Brain microvascular endothelial cell (primary cell): ENCODE measurements around the gene ECHS1.
A peak's percentile ranks its signal among the peaks of the same experiment; 100 is the strongest.

Experiments
- DNase-seq: peaks from one replicate; pipeline ENCODE4 v3.0.0-alpha.2; 2020
- H3K27ac ChIP-seq: fragments of 250-450 bp; sonication (Bioruptor Pico); 2 replicates; pipeline ENCODE4 v1.5.1; 2020; ENCODE audit warnings: mild to moderate bottlenecking, moderate library complexity
- H3K27me3 ChIP-seq: fragments of 250-450 bp; sonication (Bioruptor Pico); replicated peaks from 2 replicates; pipeline ENCODE4 v1.5.1; 2020; ENCODE audit warnings: mild to moderate bottlenecking
- H3K36me3 ChIP-seq: fragments of 250-450 bp; sonication (Bioruptor Pico); replicated peaks from 2 replicates; pipeline ENCODE4 v1.5.1; 2020; ENCODE audit warnings: mild to moderate bottlenecking
- H3K4me3 ChIP-seq: 2 replicates; pipeline ENCODE4 v1.5.1; 2011; ENCODE audit warnings: low read depth, mild to moderate bottlenecking, control low read depth, low read length, moderate library complexity
- in situ Hi-C: cut with HindIII; loops from 2 replicates; pipeline ENCODE4 v1.10.0; 2017; ENCODE audit warnings: low sequenced_read_pairs, low pct_ligation_motif_present
- TF ChIP-seq, protein P1 (sequence below): IDR thresholded peaks from 2 replicates; pipeline ENCODE4 v1.5.1; 2011; ENCODE audit warnings: low read depth, mild to moderate bottlenecking, moderate library complexity, low read length, control low read depth, inconsistent platforms; ENCODE audit errors: missing control alignments

Gene ECHS1

DNA sequence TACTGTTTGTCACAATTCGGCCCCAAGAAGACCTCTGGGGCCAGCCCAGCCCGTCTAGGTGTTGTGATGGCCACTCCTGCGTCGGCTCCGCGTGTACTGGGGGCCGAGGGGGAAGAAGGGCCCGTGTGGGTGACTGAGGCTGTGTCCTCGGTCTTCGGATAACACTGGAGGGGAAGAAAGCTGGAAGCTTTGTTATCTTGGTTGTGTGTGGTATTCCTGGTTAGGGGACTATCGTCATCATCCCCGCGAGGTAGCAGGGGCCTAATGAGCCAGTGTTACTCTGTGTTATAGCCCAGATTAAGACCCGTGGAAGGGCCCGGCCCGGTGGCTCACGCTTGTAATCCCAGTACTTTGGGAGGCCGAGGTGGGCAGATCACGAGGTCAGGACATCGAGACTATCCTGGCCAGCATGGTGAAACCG lies 21.7 kb upstream of the ECHS1 start:
- no peaks in the 10 kb centered on the region for H3K27me3 ChIP-seq
- H3K4me3 ChIP-seq: peak overlapping the region; percentile 87
- TF ChIP-seq, protein P1, sequence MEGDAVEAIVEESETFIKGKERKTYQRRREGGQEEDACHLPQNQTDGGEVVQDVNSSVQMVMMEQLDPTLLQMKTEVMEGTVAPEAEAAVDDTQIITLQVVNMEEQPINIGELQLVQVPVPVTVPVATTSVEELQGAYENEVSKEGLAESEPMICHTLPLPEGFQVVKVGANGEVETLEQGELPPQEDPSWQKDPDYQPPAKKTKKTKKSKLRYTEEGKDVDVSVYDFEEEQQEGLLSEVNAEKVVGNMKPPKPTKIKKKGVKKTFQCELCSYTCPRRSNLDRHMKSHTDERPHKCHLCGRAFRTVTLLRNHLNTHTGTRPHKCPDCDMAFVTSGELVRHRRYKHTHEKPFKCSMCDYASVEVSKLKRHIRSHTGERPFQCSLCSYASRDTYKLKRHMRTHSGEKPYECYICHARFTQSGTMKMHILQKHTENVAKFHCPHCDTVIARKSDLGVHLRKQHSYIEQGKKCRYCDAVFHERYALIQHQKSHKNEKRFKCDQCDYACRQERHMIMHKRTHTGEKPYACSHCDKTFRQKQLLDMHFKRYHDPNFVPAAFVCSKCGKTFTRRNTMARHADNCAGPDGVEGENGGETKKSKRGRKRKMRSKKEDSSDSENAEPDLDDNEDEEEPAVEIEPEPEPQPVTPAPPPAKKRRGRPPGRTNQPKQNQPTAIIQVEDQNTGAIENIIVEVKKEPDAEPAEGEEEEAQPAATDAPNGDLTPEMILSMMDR: no peak
- DNase-seq: no peak
- H3K27ac ChIP-seq: peak overlapping the region; percentile 36
- in situ Hi-C loops: no loop called here
- peaks cover 26% of the 10 kb centered on the region for H3K36me3 ChIP-seq

DNA sequence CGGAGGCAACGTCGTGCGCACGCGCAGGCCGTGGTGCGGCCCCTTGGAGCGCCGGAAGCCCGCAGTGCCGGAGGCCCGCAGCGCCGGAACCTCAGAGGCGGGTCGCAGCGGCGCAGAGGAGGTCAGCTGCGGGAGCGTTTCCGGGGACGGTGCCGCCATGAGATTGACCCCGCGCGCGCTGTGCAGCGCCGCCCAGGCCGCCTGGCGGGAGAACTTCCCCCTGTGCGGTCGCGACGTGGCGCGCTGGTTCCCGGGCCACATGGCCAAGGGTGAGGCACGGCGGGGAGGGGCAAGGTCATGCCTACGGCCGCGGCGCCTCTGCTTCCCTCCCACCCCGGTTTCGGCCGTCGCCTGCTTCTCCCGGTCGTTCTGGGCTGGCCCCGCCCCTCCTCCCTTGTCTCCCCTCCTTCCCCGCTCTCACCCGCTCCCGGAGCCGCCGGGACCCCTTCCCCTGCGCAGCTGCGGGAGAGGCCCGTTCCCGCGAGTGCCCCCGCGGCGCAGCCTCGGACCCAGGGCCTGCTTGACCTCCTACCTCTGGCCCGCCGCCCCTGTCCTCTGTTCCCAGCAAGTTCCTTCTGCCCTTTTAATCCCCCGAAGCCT lies 21.0 kb upstream of the ECHS1 start, which contains the start of gene MTG1:
MTG1 (plus strand) TSS at position 94 of the 600 bp plus-strand sequence; CDS start at position 158, 64 bp downstream.
- DNase-seq: peak; percentile 80
- peak within 1 kb of the TSS; percentile 36 for H3K27ac ChIP-seq
- TF ChIP-seq, protein P1: peak; percentile 4
- H3K4me3 ChIP-seq: peak within 1 kb of the TSS; percentile 87
- peaks cover 19% of the 10 kb centered on the region for H3K36me3 ChIP-seq
- in situ Hi-C loops: no loop called here
- no peaks in the 10 kb centered on the region for H3K27me3 ChIP-seq

DNA sequence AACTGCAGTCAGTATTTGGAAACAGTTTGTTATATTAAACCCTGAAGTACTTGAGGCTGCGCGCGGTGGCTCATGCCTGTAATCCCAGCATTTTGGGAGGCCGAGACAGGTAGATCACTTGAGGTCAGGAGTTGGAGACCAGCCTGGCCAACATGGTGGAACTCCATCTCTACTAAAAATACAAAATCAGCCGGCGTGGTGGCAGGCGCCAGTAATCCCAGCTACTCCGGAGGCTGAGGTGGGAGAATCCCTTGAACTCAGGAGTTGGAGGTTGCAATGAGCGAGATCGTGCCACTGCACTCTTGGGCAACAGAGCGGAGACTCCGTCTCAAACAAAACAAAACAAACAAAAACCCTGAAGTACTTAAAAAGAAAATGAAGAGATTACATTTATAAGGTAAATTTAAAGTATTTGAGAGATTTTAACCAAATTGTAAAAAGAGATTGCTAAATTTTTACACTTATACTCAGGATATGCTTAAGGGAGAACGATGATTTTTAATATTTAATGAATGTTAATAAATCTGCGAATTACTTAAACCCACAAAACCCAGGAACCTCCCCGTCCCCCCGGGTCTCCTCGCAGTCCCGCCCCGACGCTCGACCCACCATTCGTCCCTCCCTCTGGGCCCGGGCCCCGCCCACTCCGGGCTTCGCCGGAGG lies 20.4 kb upstream of the ECHS1 start:
- no peak for DNase-seq
- Histone ChIP-seq H3K36me3 (peaks cover 13% of the 10 kb centered on the region), H3K27me3 (no peaks in the 10 kb centered on the region), H3K4me3 (peak overlapping the region; percentile 87), H3K27ac (no peak overlapping the region)
- TF ChIP-seq, protein P1: no peak
- in situ Hi-C loops: no loop called here

DNA sequence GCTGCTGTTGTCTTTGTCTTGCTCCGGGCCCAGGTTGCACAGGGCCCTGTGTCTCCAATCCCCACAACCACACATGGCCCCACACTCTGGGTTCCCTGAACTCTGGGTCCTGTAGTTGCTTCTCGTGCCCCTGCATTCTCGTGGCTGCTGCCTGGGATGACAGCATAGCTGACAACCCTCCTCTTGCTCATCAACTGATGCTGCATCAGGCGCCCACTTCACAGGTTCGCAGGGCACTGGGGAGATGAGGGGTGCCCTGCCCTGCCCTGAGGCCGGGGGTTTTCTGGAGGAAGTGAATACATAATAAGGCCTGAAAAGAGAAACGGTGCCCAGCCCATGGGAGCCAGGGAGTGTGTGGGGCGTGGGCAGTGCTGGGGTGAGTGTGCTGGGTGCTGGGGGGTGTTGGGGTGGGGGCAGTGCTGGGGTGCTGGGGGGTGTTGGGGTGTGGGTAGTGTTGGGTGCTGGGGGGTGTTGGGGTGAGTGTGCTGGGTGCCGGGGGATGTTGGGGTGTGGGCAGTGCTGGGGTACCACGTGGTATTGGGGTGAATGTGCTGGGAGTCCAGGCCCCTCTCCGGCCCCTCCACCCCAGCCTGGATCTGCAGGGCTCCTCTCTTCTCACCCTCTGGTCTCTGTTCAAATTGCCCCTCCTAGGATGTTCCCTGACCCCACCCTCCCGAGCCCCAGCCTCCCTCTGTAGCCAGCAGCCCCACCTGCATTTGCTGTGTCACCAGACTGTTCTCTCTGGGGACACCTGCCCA lies 18.8 kb upstream of the ECHS1 start:
- TF ChIP-seq, protein P1: no peak
- DNase-seq: no peak
- no peak overlapping the region for H3K4me3 ChIP-seq

DNA sequence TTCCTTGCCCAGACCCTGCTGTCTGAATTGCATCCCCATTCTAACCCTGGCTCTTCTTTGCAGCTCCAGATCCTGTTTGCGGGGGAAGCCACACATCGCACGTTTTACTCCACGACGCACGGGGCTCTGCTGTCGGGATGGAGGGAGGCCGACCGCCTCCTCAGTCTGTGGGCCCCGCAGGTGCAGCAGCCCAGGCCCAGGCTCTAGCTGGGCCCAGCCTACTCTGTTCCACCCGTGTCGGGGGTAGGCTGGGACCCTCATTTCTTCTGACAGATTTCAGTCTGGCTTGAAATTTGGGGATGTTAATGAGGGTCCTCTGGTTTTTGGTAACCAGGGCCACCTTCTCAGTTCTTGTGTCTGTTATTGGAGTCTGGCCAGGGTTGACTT lies 18.1 kb upstream of the ECHS1 start:
- no peak for DNase-seq
- H3K4me3 ChIP-seq: no peak overlapping the region
- H3K27ac ChIP-seq: no peak overlapping the region
- peaks cover 3% of the 10 kb centered on the region for H3K36me3 ChIP-seq
- in situ Hi-C loops: no loop called here
- H3K27me3 ChIP-seq: no peaks in the 10 kb centered on the region
- TF ChIP-seq, protein P1: no peak

More for the DNA sequence above, 18.8 kb upstream of the ECHS1 start:
- in situ Hi-C loops: no loop called here
- H3K36me3 ChIP-seq: peaks cover 5% of the 10 kb centered on the region
- no peaks in the 10 kb centered on the region for H3K27me3 ChIP-seq
- H3K27ac ChIP-seq: no peak overlapping the region
